KMS-11 (cell line): ENCODE data around the gene GPR68.
A peak's percentile ranks its signal among the peaks of the same experiment; 100 is the strongest.

ENCODE experiments used
- H2AFZ ChIP-seq: fragments of 200-600 bp; sonication (generic); 2 replicates; pipeline ENCODE4 v1.6.1; 2016; ENCODE audit warnings: antibody characterized with exemption, mixed run types, low read depth
- H3K27ac ChIP-seq: fragments of 200-600 bp; sonication (generic); 2 replicates; pipeline ENCODE4 v1.6.1; 2016; ENCODE audit warnings: mild to moderate bottlenecking, mixed run types
- H3K27me3 ChIP-seq: fragments of 200-600 bp; sonication (generic); 2 replicates; pipeline ENCODE4 v1.6.1; 2017; ENCODE audit warnings: mild to moderate bottlenecking, low read depth, mixed run types, moderate library complexity; ENCODE audit not compliant: insufficient read depth
- H3K36me3 ChIP-seq: fragments of 200-600 bp; sonication (generic); 2 replicates; pipeline ENCODE4 v1.6.1; 2017; ENCODE audit warnings: mild to moderate bottlenecking, mixed run types; ENCODE audit not compliant: insufficient read depth
- H3K4me1 ChIP-seq: fragments of 200-600 bp; sonication (generic); 2 replicates; pipeline ENCODE4 v1.6.1; 2016; ENCODE audit warnings: mild to moderate bottlenecking, low read depth, mixed run types; ENCODE audit not compliant: poor library complexity, severe bottlenecking
- H3K4me2 ChIP-seq: fragments of 200-600 bp; sonication (generic); 2 replicates; pipeline ENCODE4 v1.7.0; 2016; ENCODE audit warnings: mild to moderate bottlenecking, mixed run types
- H3K4me3 ChIP-seq: fragments of 200-600 bp; sonication (generic); IDR thresholded peaks from 2 replicates; pipeline ENCODE4 v1.6.1; 2017; ENCODE audit warnings: low read depth, low read length, mixed read lengths; ENCODE audit not compliant: insufficient read depth
- H3K79me2 ChIP-seq: fragments of 200-600 bp; sonication (generic); 2 replicates; pipeline ENCODE4 v1.6.1; 2016; ENCODE audit warnings: low read depth, mixed run types; ENCODE audit not compliant: insufficient read depth
- H3K9ac ChIP-seq: fragments of 200-600 bp; sonication (generic); 2 replicates; pipeline ENCODE4 v1.6.1; 2016; ENCODE audit warnings: mild to moderate bottlenecking, mixed run types
- H4K20me1 ChIP-seq: fragments of 200-600 bp; sonication (generic); 2 replicates; pipeline ENCODE4 v1.6.1; 2016; ENCODE audit warnings: mild to moderate bottlenecking, mixed run types; ENCODE audit not compliant: insufficient read depth
- TF ChIP-seq, protein P1 (sequence below): fragments of 200-600 bp; sonication (generic); conservative IDR thresholded peaks from 2 replicates; pipeline ENCODE4 v1.6.1; 2017; ENCODE audit warnings: low read depth, mild to moderate bottlenecking, antibody characterized with exemption, low read length, moderate library complexity, mixed read lengths

The GPR68 gene

GRCh38 chr14:91243074-91243471 lies 1.4 kb downstream of the GPR68 start:
- Histone ChIP-seq H3K9ac (peak overlapping the region; percentile 58; the same call in 1 of the 2 replicates), H4K20me1 (no peaks in the 10 kb centered on the region), H2AFZ (peak overlapping the region; percentile 44; the same call in 1 of the 2 replicates), H3K4me1 (peaks cover 60% of the 10 kb centered on the region), H3K4me3 (no peak overlapping the region), H3K4me2 (peak overlapping the region; percentile 64), H3K27me3 (no peaks in the 10 kb centered on the region), H3K79me2 (no peaks in the 10 kb centered on the region), H3K36me3 (no peaks in the 10 kb centered on the region), H3K27ac (peak overlapping the region; percentile 92)
- TF ChIP-seq, protein P1, sequence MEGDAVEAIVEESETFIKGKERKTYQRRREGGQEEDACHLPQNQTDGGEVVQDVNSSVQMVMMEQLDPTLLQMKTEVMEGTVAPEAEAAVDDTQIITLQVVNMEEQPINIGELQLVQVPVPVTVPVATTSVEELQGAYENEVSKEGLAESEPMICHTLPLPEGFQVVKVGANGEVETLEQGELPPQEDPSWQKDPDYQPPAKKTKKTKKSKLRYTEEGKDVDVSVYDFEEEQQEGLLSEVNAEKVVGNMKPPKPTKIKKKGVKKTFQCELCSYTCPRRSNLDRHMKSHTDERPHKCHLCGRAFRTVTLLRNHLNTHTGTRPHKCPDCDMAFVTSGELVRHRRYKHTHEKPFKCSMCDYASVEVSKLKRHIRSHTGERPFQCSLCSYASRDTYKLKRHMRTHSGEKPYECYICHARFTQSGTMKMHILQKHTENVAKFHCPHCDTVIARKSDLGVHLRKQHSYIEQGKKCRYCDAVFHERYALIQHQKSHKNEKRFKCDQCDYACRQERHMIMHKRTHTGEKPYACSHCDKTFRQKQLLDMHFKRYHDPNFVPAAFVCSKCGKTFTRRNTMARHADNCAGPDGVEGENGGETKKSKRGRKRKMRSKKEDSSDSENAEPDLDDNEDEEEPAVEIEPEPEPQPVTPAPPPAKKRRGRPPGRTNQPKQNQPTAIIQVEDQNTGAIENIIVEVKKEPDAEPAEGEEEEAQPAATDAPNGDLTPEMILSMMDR = no peak

GRCh38 chr14:91242635-91243034 lies 1.9 kb downstream of the GPR68 start:
- Histone ChIP-seq H3K36me3 (no peaks in the 10 kb centered on the region), H3K27ac (peak overlapping the region; percentile 92), H3K4me1 (peaks cover 56% of the 10 kb centered on the region), H3K4me2 (peak overlapping the region; percentile 64; the same call in 1 of the 2 replicates), H3K9ac (no peak overlapping the region), H2AFZ (no peak overlapping the region), H3K79me2 (no peaks in the 10 kb centered on the region), H3K4me3 (no peak overlapping the region), H3K27me3 (no peaks in the 10 kb centered on the region), H4K20me1 (no peaks in the 10 kb centered on the region)
- TF ChIP-seq, protein P1 = no peak

- Histone ChIP-seq H3K79me2 (no peaks in the 10 kb centered on the region), H3K36me3 (no peaks in the 10 kb centered on the region), H3K27me3 (no peaks in the 10 kb centered on the region), H3K4me2 (no peak overlapping the region), H2AFZ (no peak overlapping the region), H3K4me3 (no peak overlapping the region), H4K20me1 (no peaks in the 10 kb centered on the region), H3K9ac (no peak overlapping the region), H3K4me1 (peaks cover 48% of the 10 kb centered on the region), H3K27ac (no peak overlapping the region)
- TF ChIP-seq, protein P1 = no peak
Measured at GRCh38 chr14:91241863-91242262, 2.6 kb downstream of the GPR68 start.

- H3K79me2 ChIP-seq = no peaks in the 10 kb centered on the region
- H3K27ac ChIP-seq = no peak overlapping the region
- peaks cover 16% of the 10 kb centered on the region for H3K4me1 ChIP-seq
- no peak overlapping the region for H2AFZ ChIP-seq
- H3K36me3 ChIP-seq = no peaks in the 10 kb centered on the region
- no peaks in the 10 kb centered on the region for H4K20me1 ChIP-seq
- TF ChIP-seq, protein P1 = no peak
- no peak overlapping the region for H3K4me2 ChIP-seq
- no peaks in the 10 kb centered on the region for H3K27me3 ChIP-seq
- H3K4me3 ChIP-seq = no peak overlapping the region
- no peak overlapping the region for H3K9ac ChIP-seq
Measured at GRCh38 chr14:91238661-91239060, 5.8 kb downstream of the GPR68 start.
